Measurements from ENCODE around the gene DCDC2B.
"Not testable (repeated sequence)": the region's sequence is repeated elsewhere in the genome, so short reads cannot be mapped to it uniquely, and the experiment has no call there.

Gene DCDC2B

DNA sequence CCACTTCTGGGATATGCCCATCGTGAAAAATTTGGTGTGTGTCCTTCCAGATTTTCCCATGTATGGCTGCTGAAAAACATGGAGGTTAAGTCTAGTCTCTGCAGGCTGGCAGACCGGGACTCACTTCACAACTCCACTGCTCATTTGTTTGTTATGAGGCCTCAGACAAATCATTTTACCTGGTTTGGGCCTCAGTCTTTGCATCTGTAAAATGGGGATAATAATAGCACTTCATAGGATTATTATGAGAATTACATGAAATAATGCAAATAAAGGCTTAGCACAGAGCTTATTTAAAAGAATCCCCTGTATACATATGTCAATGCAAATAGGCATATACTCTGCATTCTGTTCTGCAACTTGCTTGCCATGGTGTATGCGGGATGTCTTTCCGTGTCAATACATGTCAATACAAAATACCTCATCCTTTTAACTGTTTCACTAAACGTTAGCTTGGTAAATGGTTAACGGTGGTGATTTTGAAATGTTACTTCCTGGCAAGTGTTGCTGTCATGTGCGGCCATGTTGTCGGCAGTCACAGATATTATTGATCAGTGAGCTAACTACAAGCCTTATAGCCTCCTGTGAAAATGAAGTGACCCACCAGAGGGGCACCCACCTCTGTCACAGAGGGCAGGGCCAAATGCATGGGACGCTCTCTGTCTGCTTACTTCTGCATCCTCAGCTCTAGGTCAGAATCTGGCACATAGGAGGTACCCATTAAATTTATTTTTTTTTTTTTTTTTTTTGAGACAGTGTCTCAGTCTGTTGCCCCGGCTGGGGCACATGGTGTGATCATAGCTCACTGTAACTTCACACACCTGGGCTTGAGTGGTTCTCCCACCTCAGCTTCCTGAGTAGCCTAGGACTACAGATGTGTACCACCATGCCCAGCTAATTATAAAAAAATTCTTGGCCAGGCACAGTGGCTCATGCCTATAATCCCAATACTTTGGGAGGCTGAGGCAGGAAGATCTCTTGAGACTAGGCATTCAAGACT is 46.5 kb downstream of the DCDC2B start:
- DNase-seq (ENCODE audit: low read depth in 1 of 2, low spot score in 1 of 2): no peak

DNA sequence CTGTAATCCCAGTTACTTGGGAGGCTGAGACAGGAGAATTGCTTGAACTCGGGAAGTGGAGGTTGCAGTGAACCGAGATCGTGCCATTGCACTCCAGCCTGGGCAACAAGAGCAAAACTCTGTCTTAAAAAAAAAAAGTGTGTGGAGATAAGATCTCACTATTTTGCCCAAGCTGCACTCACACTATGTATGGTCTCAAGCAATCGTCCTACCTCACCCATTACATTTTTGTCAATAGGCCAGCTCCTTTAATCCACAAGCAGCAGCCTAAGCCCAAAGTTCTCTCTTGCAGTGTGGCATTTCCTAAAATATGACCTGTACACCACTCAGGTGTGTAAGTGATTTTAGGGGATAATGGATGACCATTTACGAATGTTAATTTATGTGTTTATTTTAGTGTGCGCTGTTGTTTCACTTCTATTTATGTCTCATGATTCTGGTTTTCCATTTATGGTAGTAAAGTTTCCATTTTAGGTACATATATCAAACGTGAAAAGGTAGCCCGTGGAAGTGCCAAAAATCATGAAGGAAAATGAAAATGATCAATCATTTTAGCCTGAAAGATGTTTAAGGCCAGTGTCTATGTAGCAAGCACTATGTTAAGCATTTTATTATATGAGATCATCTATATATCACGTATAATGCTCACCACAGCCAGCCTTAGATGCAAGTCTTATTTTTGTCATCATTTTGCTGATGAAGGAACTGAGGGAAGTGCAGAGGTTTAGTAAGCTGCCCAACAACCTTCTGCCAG is 47.8 kb downstream of the DCDC2B start:
- no peak for DNase-seq (ENCODE audit: low read depth in 1 of 2, low spot score in 1 of 2)

DNA sequence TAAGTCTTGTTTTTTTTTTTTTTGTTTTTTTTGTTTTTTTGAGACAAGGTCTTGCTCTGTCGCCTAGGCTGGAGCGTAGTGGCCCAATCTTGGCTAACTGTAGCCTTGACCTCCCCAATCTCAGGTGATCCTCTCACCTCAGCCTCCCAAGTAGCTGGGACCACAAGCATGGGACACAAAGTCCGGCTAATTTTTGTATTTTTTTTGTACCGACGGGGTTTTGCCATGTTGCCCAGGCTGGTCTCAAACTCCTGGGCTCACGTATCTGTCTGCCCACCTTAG is 48.3 kb downstream of the DCDC2B start:
- no peak for DNase-seq (ENCODE audit: low read depth in 1 of 2, low spot score in 1 of 2)

DNA sequence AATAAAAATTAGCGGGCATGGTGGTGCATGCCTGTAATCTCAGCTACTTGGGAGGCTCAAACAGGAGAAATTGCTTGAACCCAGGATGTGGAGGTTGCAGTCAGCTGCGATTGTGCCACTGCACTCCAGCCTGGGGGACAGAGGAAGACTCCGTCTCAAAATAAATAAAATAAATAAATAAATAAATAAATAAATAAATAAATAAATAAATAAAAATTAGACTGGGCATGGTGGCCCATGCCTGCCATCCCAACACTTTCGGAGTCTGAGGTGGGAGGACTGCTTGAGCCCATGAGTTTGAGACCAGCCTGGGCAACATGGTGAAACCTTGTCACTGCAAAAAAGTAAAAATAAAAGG is 54.3 kb downstream of the DCDC2B start:
- DNase-seq (ENCODE audit: low read depth in 1 of 2, low spot score in 1 of 2): not testable (repeated sequence)

DNA sequence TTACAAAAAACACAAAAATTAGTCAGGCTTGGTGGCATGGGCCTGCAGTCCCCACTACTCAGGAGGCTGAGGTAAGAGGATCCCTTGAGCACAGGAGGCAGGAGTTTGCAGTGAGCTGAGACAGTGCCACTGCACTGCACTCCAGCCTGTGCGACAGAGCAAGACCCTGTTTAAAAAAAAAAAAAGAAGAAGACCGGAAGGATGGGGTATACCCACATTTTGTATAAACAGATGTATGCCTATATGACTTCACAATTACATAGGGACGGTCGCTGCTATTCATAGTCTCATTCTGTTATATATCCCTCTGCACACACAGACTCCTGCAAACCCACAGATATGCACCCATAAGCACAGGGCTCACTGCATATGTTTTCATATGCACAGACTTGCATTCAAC is 54.9 kb downstream of the DCDC2B start:
- DNase-seq (ENCODE audit: low read depth in 1 of 2, low spot score in 1 of 2): no peak

Data from activated CD4-positive, alpha-beta T cell treated with anti-CD3 and anti-CD28 coated beads, Interleukin-2, amount 50 U/mL, for 24 hours (primary cell).